Lower lobe of right lung (tissue), 2 donors: ENCODE data around the gene CYP26B1. TPM values are rescaled to one million over a fixed set of nuclear protein-coding genes. Genes with fewer than 3 reads are reported as not detected.

ENCODE experiments used
- ATAC-seq, 2 donors: fragments of 200-7000 bp; cut with Tn5 transposase; one replicate each; pipeline ENCODE4 v1.9.1; 2020 to 2022; ENCODE audit warnings: mild to moderate bottlenecking in 2 of 2, moderate library complexity in 2 of 2
- DNase-seq: peaks from one replicate; pipeline ENCODE4 v3.0.0-alpha.2; 2020
- H3K27ac ChIP-seq: fragments of 200-600 bp; one replicate; pipeline ENCODE4 v1.8.0; 2022
- H3K27me3 ChIP-seq: fragments of 200-600 bp; one replicate; pipeline ENCODE4 v1.8.0; 2022; ENCODE audit warnings: low read depth
- H3K36me3 ChIP-seq: fragments of 200-600 bp; one replicate; pipeline ENCODE4 v1.8.0; 2022; ENCODE audit warnings: mild to moderate bottlenecking
- H3K4me1 ChIP-seq: fragments of 200-600 bp; one replicate; pipeline ENCODE4 v1.8.0; 2022
- H3K4me3 ChIP-seq: fragments of 200-600 bp; one replicate; pipeline ENCODE4 v1.8.0; 2022; ENCODE audit warnings: mild to moderate bottlenecking
- H3K9me3 ChIP-seq: fragments of 200-600 bp; one replicate; pipeline ENCODE4 v1.8.0; 2022
- CTCF ChIP-seq: fragments of 200-600 bp; IDR thresholded peaks from one replicate; pipeline ENCODE4 v1.8.0; 2022; ENCODE audit warnings: antibody characterized with exemption, mild to moderate bottlenecking
- intact Hi-C: fragments of 100-400 bp; cut with DNase I; formaldehyde crosslinking; loops from one replicate; pipeline ENCODE4 v1.11.0; 2022
- total RNA-seq: library from RNA; stranded (reverse); fragmentation: NEBNext Ultra II Directional; extraction: Animal tissue kit (Norgen Biotek cat#: 25700); gene quantifications from one replicate; pipeline ENCODE4 v1.2.1, GENCODE V29; 2021
- donor health status: DM: no; HTN: yes; CAD: no; lungs with severe emphysema.

The CYP26B1 gene
- total RNA-seq, 1 donor from 2014 or later, result 2.5 TPM

GRCh38 chr2:72116081-72116533 is 31.6 kb downstream of the CYP26B1 start:
- H3K27ac ChIP-seq, result no peak overlapping the region
- peak; percentile 14 for TF ChIP-seq CTCF
- no peak for DNase-seq
- H3K9me3 ChIP-seq, result no peaks in the 10 kb centered on the region
- no peaks in the 10 kb centered on the region for H3K36me3 ChIP-seq
- no peaks in the 10 kb centered on the region for H3K27me3 ChIP-seq
- intact Hi-C loops, result no loop called here
- no peak overlapping the region for H3K4me3 ChIP-seq
- ATAC-seq, result peak; percentile 18 to 56
- H3K4me1 ChIP-seq, result peaks cover 10% of the 10 kb centered on the region

- H3K27ac ChIP-seq, result no peak overlapping the region
- H3K4me3 ChIP-seq, result no peak overlapping the region
Observed at GRCh38 chr2:72115110-72116080, 32.3 kb downstream of the CYP26B1 start.

GRCh38 chr2:72114693-72115051 is 33.0 kb downstream of the CYP26B1 start:
- ATAC-seq (peak in 1 of 2 donors; percentile 7), DNase-seq (no peak)
- intact Hi-C loops, result no loop called here
- H3K27me3 ChIP-seq, result no peaks in the 10 kb centered on the region
- no peak overlapping the region for H3K4me3 ChIP-seq
- no peak for TF ChIP-seq CTCF
- H3K9me3 ChIP-seq, result no peaks in the 10 kb centered on the region
- no peaks in the 10 kb centered on the region for H3K36me3 ChIP-seq
- no peak overlapping the region for H3K27ac ChIP-seq
- H3K4me1 ChIP-seq, result peaks cover 10% of the 10 kb centered on the region

More at GRCh38 chr2:72115110-72116080, 32.3 kb downstream of the CYP26B1 start:
- DNase-seq, result peak; percentile 52
- intact Hi-C loops, result no loop called here
- no peak for TF ChIP-seq CTCF
- H3K4me1 ChIP-seq, result peaks cover 10% of the 10 kb centered on the region
- peak; percentile 33 to 81 for ATAC-seq
- no peaks in the 10 kb centered on the region for H3K36me3 ChIP-seq
- no peaks in the 10 kb centered on the region for H3K9me3 ChIP-seq
- H3K27me3 ChIP-seq, result no peaks in the 10 kb centered on the region

- DNase-seq (no peak), ATAC-seq (no peak)
- Histone ChIP-seq H3K27ac (no peak overlapping the region), H3K4me1 (peaks cover 10% of the 10 kb centered on the region), H3K9me3 (no peaks in the 10 kb centered on the region), H3K4me3 (no peak overlapping the region), H3K27me3 (no peaks in the 10 kb centered on the region), H3K36me3 (no peaks in the 10 kb centered on the region)
- intact Hi-C loops, result no loop called here
- TF ChIP-seq CTCF, result no peak
Observed at GRCh38 chr2:72113847-72114692, 33.6 kb downstream of the CYP26B1 start.

GRCh38 chr2:72112981-72113846 is 34.4 kb downstream of the CYP26B1 start:
- Histone ChIP-seq H3K27me3 (no peaks in the 10 kb centered on the region), H3K9me3 (no peaks in the 10 kb centered on the region), H3K4me1 (peaks cover 10% of the 10 kb centered on the region), H3K4me3 (no peak overlapping the region), H3K27ac (no peak overlapping the region), H3K36me3 (no peaks in the 10 kb centered on the region)
- intact Hi-C loops, result no loop called here
- DNase-seq, result no peak
- ATAC-seq, result no peak
- TF ChIP-seq CTCF, result no peak
